HG02610 (cell line): ENCODE data around the gene P3H2.

Experiments used
- ATAC-seq: cut with Tn5 transposase; IDR thresholded peaks from one replicate; pipeline ENCODE4 v1.9.1; 2021; ENCODE audit warnings: mild to moderate bottlenecking, moderate library complexity; ENCODE audit not compliant: unreplicated experiment

Gene P3H2

GRCh38 chr3:189907803-189908202 lies 212.9 kb downstream of the P3H2 start:
- no peak for ATAC-seq
